Ishikawa (cell line): Measurements from ENCODE around the gene RPS6KA2.

Source experiments
- CEBPB ChIP-seq: IDR thresholded peaks from 2 replicates; pipeline ENCODE4 v1.6.1; 2012
- CREB1 ChIP-seq: IDR thresholded peaks from 2 replicates; pipeline ENCODE4 v1.6.1; 2012; ENCODE audit warnings: low read depth
- EGR1 ChIP-seq: IDR thresholded peaks from 2 replicates; pipeline ENCODE4 v1.6.1; 2012
- EP300 ChIP-seq: IDR thresholded peaks from 2 replicates; pipeline ENCODE4 v1.6.1; 2012; ENCODE audit warnings: borderline replicate concordance
- MAX ChIP-seq: IDR thresholded peaks from 2 replicates; pipeline ENCODE4 v1.6.1; 2012
- NFIC ChIP-seq: IDR thresholded peaks from 2 replicates; pipeline ENCODE4 v1.6.1; 2012
- RAD21 ChIP-seq: IDR thresholded peaks from 2 replicates; pipeline ENCODE4 v1.6.1; 2012; ENCODE audit warnings: low read depth
- REST ChIP-seq: IDR thresholded peaks from 2 replicates; pipeline ENCODE4 v1.6.1; 2012; ENCODE audit warnings: low read depth, mild to moderate bottlenecking
- TAF1 ChIP-seq: IDR thresholded peaks from 2 replicates; pipeline ENCODE4 v1.6.1; 2012; ENCODE audit warnings: low read depth, mild to moderate bottlenecking
- TCF12 ChIP-seq: IDR thresholded peaks from 2 replicates; pipeline ENCODE4 v1.6.1; 2012; ENCODE audit warnings: low read depth
- TEAD4 ChIP-seq: IDR thresholded peaks from 2 replicates; pipeline ENCODE4 v1.6.1; 2012
- USF1 ChIP-seq: IDR thresholded peaks from 2 replicates; pipeline ENCODE4 v1.6.1; 2012
- YY1 ChIP-seq: IDR thresholded peaks from 2 replicates; pipeline ENCODE4 v1.6.1; 2012; ENCODE audit warnings: low read depth
- ZBTB7A ChIP-seq: IDR thresholded peaks from 2 replicates; pipeline ENCODE4 v1.6.1; 2012; ENCODE audit warnings: low read depth

GRCh38 chr6:166415306-166415705 is 211.7 kb downstream of the RPS6KA2 start:
- TF ChIP-seq EP300, result no peak
- no peak for TF ChIP-seq YY1
- no peak for TF ChIP-seq CREB1
- TF ChIP-seq ZBTB7A, result no peak
- TF ChIP-seq EGR1, result no peak
- TF ChIP-seq RAD21, result no peak
- TF ChIP-seq MAX, result no peak
- no peak for TF ChIP-seq CEBPB
- no peak for TF ChIP-seq TAF1
- TF ChIP-seq NFIC, result no peak
- TF ChIP-seq TEAD4, result no peak
- no peak for TF ChIP-seq REST
- TF ChIP-seq TCF12, result no peak
- no peak for TF ChIP-seq USF1
